Activated naive CD4-positive, alpha-beta T cell treated with anti-CD3 and anti-CD28 coated beads for 36 hours (primary cell): Measurements from ENCODE around the gene RUSF1. TPM values are rescaled to one million over a fixed set of nuclear protein-coding genes. Genes with fewer than 3 reads are reported as not detected.
"Not testable (repeated sequence)": the region's sequence is repeated elsewhere in the genome, so short reads cannot be mapped to it uniquely, and the experiment has no call there.

Source experiments
- CTCF ChIA-PET: fragments of 350-600 bp; sonication (Branson Sonifier 250); formaldehyde crosslinking; loops from one replicate; lab custom pipeline; 2021; ENCODE audit warnings: antibody characterized with exemption; lab: Charles Lee
- DNase-seq: peaks from one replicate; pipeline ENCODE4 v3.0.0-alpha.2; 2020
- H3K27ac Mint-ChIP-seq: one replicate; pipeline ENCODE4 v1.8.0; 2021; ENCODE audit warnings: mild to moderate bottlenecking, mixed read lengths
- H3K27me3 Mint-ChIP-seq: one replicate; pipeline ENCODE4 v1.8.0; 2021; ENCODE audit warnings: low read depth, mixed read lengths
- H3K36me3 Mint-ChIP-seq: one replicate; pipeline ENCODE4 v1.8.0; 2021; ENCODE audit warnings: low read depth, mixed read lengths
- H3K4me1 Mint-ChIP-seq: one replicate; pipeline ENCODE4 v1.8.0; 2021; ENCODE audit warnings: low read depth, mixed read lengths
- H3K4me3 Mint-ChIP-seq: one replicate; pipeline ENCODE4 v1.8.0; 2021; ENCODE audit warnings: mild to moderate bottlenecking, moderate library complexity, mixed read lengths
- H3K9me3 Mint-ChIP-seq: one replicate; pipeline ENCODE4 v1.8.0; 2021; ENCODE audit warnings: mixed read lengths
- intact Hi-C: fragments of 100-400 bp; cut with micrococcal nuclease; formaldehyde crosslinking; loops from one replicate; pipeline ENCODE4 v1.15.1; 2023
- total RNA-seq, 2 experiments: library from RNA; stranded (reverse); gene quantifications; one replicate each; pipeline ENCODE4 v1.2.3, GENCODE V29; 2021

The RUSF1 gene
- total RNA-seq, 2 experiments from 2014 or later, result 24.0 to 26.0 TPM

- no peak for DNase-seq
- Mint-ChIP-seq H3K27me3 (no peaks in the 10 kb centered on the region), H3K9me3 (no peaks in the 10 kb centered on the region), H3K27ac (peak overlapping the region; percentile 97), H3K4me1 (peaks cover 42% of the 10 kb centered on the region), H3K36me3 (peaks cover 3% of the 10 kb centered on the region), H3K4me3 (peak overlapping the region; percentile 92)
- CTCF ChIA-PET, result no interaction called here
- intact Hi-C loops, result loop anchor here (2.0 kb wide), 4 partner anchors 20 to 360 kb away; no protein-coding TSS in a partner anchor
These were observed 560 bp upstream of the RUSF1 start for GRCh38 chr16:31508706-31509195.

GRCh38 chr16:31507617-31507928 lies 618 bp downstream of the RUSF1 start:
- H3K27me3 Mint-ChIP-seq, result no peaks in the 10 kb centered on the region
- H3K36me3 Mint-ChIP-seq, result peaks cover 3% of the 10 kb centered on the region
- intact Hi-C loops, result no loop called here
- H3K27ac Mint-ChIP-seq, result peak overlapping the region; percentile 97
- CTCF ChIA-PET, result interaction anchor here (0.6 kb wide), 1 partner anchor 32 kb away, joined by 3 read pairs; no protein-coding TSS in a partner anchor
- H3K4me1 Mint-ChIP-seq, result peaks cover 42% of the 10 kb centered on the region
- DNase-seq, result no peak
- peak overlapping the region; percentile 92 for H3K4me3 Mint-ChIP-seq
- H3K9me3 Mint-ChIP-seq, result no peaks in the 10 kb centered on the region

- Mint-ChIP-seq H3K4me3 (no peak overlapping the region), H3K9me3 (no peaks in the 10 kb centered on the region), H3K27me3 (no peaks in the 10 kb centered on the region), H3K4me1 (peaks cover 41% of the 10 kb centered on the region), H3K27ac (peak overlapping the region; percentile 61), H3K36me3 (peaks cover 3% of the 10 kb centered on the region)
- CTCF ChIA-PET, result no interaction called here
- DNase-seq, result peak; percentile 58
- intact Hi-C loops, result loop anchor here (1.0 kb wide), 1 partner anchor 46 kb away; the partner anchor contains the start of gene ARMC5
These were observed 2.7 kb downstream of the RUSF1 start for GRCh38 chr16:31505483-31505882.

- Mint-ChIP-seq H3K27ac (no peak overlapping the region), H3K4me1 (peaks cover 32% of the 10 kb centered on the region), H3K36me3 (peaks cover 5% of the 10 kb centered on the region), H3K27me3 (no peaks in the 10 kb centered on the region), H3K9me3 (no peaks in the 10 kb centered on the region), H3K4me3 (no peak overlapping the region)
- CTCF ChIA-PET, result no interaction called here
- no peak for DNase-seq
- intact Hi-C loops, result no loop called here
These were observed 4.0 kb downstream of the RUSF1 start for GRCh38 chr16:31504159-31504558.

- CTCF ChIA-PET, result interaction anchor here (1.0 kb wide), 1 partner anchor 47 kb away, joined by 3 read pairs; no protein-coding TSS in a partner anchor
- H3K4me3 Mint-ChIP-seq, H3K9me3 Mint-ChIP-seq, H3K27me3 Mint-ChIP-seq, H3K36me3 Mint-ChIP-seq, H3K27ac Mint-ChIP-seq, DNase-seq, intact Hi-C loops: not testable (repeated sequence)
- H3K4me1 Mint-ChIP-seq, result peaks cover 31% of the 10 kb centered on the region
These were observed 4.6 kb downstream of the RUSF1 start for GRCh38 chr16:31503555-31503954.

GRCh38 chr16:31502981-31503380 lies 5.2 kb downstream of the RUSF1 start:
- H3K9me3 Mint-ChIP-seq, result no peaks in the 10 kb centered on the region
- no peak overlapping the region for H3K27ac Mint-ChIP-seq
- H3K4me3 Mint-ChIP-seq, result no peak overlapping the region
- no peak for DNase-seq
- H3K27me3 Mint-ChIP-seq, result no peaks in the 10 kb centered on the region
- intact Hi-C loops, result no loop called here
- peaks cover 5% of the 10 kb centered on the region for H3K36me3 Mint-ChIP-seq
- CTCF ChIA-PET, result interaction anchor here (1.0 kb wide), 1 partner anchor 46 kb away, joined by 3 read pairs; no protein-coding TSS in a partner anchor
- H3K4me1 Mint-ChIP-seq, result peaks cover 31% of the 10 kb centered on the region

- DNase-seq, result no peak
- H3K27ac Mint-ChIP-seq, result no peak overlapping the region
These were observed 6.2 kb downstream of the RUSF1 start for GRCh38 chr16:31501966-31502348.

GRCh38 chr16:31501226-31501965 lies 6.8 kb downstream of the RUSF1 start:
- H3K27ac Mint-ChIP-seq, result no peak overlapping the region
- H3K4me3 Mint-ChIP-seq, result no peak overlapping the region
- CTCF ChIA-PET, result interaction anchor here (1.7 kb wide), 1 partner anchor 41 kb away, joined by 5 read pairs; no protein-coding TSS in a partner anchor
- no peaks in the 10 kb centered on the region for H3K9me3 Mint-ChIP-seq
- H3K36me3 Mint-ChIP-seq, result peaks cover 5% of the 10 kb centered on the region
- no peaks in the 10 kb centered on the region for H3K27me3 Mint-ChIP-seq
- DNase-seq, result no peak
- peaks cover 20% of the 10 kb centered on the region for H3K4me1 Mint-ChIP-seq
- intact Hi-C loops, result no loop called here

More at GRCh38 chr16:31501966-31502348, 6.2 kb downstream of the RUSF1 start:
- no peak overlapping the region for H3K4me3 Mint-ChIP-seq
- no peaks in the 10 kb centered on the region for H3K27me3 Mint-ChIP-seq
- no peaks in the 10 kb centered on the region for H3K9me3 Mint-ChIP-seq
- CTCF ChIA-PET, result interaction anchor here (1.7 kb wide), 1 partner anchor 41 kb away, joined by 5 read pairs; no protein-coding TSS in a partner anchor
- peaks cover 26% of the 10 kb centered on the region for H3K4me1 Mint-ChIP-seq
- intact Hi-C loops, result no loop called here
- H3K36me3 Mint-ChIP-seq, result peaks cover 5% of the 10 kb centered on the region

- Mint-ChIP-seq H3K4me3 (no peak overlapping the region), H3K27ac (no peak overlapping the region), H3K9me3 (no peaks in the 10 kb centered on the region), H3K36me3 (peaks cover 2% of the 10 kb centered on the region), H3K27me3 (no peaks in the 10 kb centered on the region), H3K4me1 (peaks cover 5% of the 10 kb centered on the region)
- intact Hi-C loops, result no loop called here
- CTCF ChIA-PET, result interaction anchor here (0.7 to 1.7 kb wide), 2 partner anchors 14 to 39 kb away, joined by 3 to 5 read pairs; no protein-coding TSS in a partner anchor
- no peak for DNase-seq
These were observed 8.3 kb downstream of the RUSF1 start for GRCh38 chr16:31499928-31500327.

- no peaks in the 10 kb centered on the region for H3K9me3 Mint-ChIP-seq
- intact Hi-C loops, result no loop called here
- CTCF ChIA-PET, result no interaction called here
- H3K27ac Mint-ChIP-seq, result no peak overlapping the region
- peaks cover 2% of the 10 kb centered on the region for H3K36me3 Mint-ChIP-seq
- H3K4me3 Mint-ChIP-seq, result no peak overlapping the region
- no peak for DNase-seq
- no peaks in the 10 kb centered on the region for H3K4me1 Mint-ChIP-seq
- H3K27me3 Mint-ChIP-seq, result no peaks in the 10 kb centered on the region
These were observed 9.7 kb downstream of the RUSF1 start for GRCh38 chr16:31498493-31498892.

GRCh38 chr16:31496670-31497069 lies 11.5 kb downstream of the RUSF1 start:
- CTCF ChIA-PET, result interaction anchor here (0.8 to 1.3 kb wide), 2 partner anchors 15 to 37 kb away, joined by 4 read pairs; partner anchors contain the start of gene ARMC5
- no peak overlapping the region for H3K27ac Mint-ChIP-seq
- no peak for DNase-seq
- H3K4me3 Mint-ChIP-seq, result no peak overlapping the region
- no peaks in the 10 kb centered on the region for H3K4me1 Mint-ChIP-seq
- intact Hi-C loops, result no loop called here
- no peaks in the 10 kb centered on the region for H3K9me3 Mint-ChIP-seq
- H3K27me3 Mint-ChIP-seq, result no peaks in the 10 kb centered on the region
- H3K36me3 Mint-ChIP-seq, result peaks cover 8% of the 10 kb centered on the region

GRCh38 chr16:31493506-31494125 lies 14.6 kb downstream of the RUSF1 start:
- DNase-seq, result no peak
- Mint-ChIP-seq H3K4me1 (peaks cover 2% of the 10 kb centered on the region), H3K36me3 (peaks cover 8% of the 10 kb centered on the region), H3K27me3 (no peaks in the 10 kb centered on the region), H3K27ac (no peak overlapping the region), H3K9me3 (no peaks in the 10 kb centered on the region), H3K4me3 (no peak overlapping the region)
- intact Hi-C loops, result no loop called here
- CTCF ChIA-PET, result interaction anchor here (0.6 kb wide), 1 partner anchor 240 kb away, joined by 4 read pairs; no protein-coding TSS in a partner anchor
